PC-9 (cell line): ENCODE results near the gene QPCT. TPM values are rescaled to one million over a fixed set of nuclear protein-coding genes. Genes with fewer than 3 reads are reported as not detected.

Source experiments
- BruUV-seq: library from RNA; stranded (reverse); fragments of 400-500 nt; replicated peaks from 2 replicates; lab custom pipeline; 2021; lab: Mats Ljungman, UMichigan
- CTCF ChIA-PET: fragments of 300-600 bp; sonication (Branson Sonifier 250); formaldehyde crosslinking; loops from one replicate; lab custom pipeline; 2022; ENCODE audit warnings: antibody characterized with exemption; lab: Charles Lee
- POLR2A ChIA-PET: fragments of 300-600 bp; sonication (Branson Sonifier 250); formaldehyde crosslinking; loops from one replicate; lab custom pipeline; 2022; ENCODE audit warnings: antibody characterized with exemption; ENCODE audit not compliant: unreplicated experiment; lab: Charles Lee
- DNase-seq, 2 experiments: peaks; one replicate each; pipeline versions ENCODE4 v3.0.0 to v3.0.0-alpha.2; 2015 to 2022; ENCODE audit warnings: mixed read lengths in 1 of 2
- H2AFZ ChIP-seq: fragments of 200-600 bp; sonication (generic); 2 replicates; pipeline ENCODE4 v1.8.1; 2017; ENCODE audit warnings: antibody characterized with exemption
- H3F3A ChIP-seq: fragments of 200-600 bp; sonication (generic); 2 replicates; pipeline ENCODE4 v1.8.1; 2017; ENCODE audit warnings: antibody characterized with exemption, mild to moderate bottlenecking, low read depth; ENCODE audit not compliant: insufficient read depth
- H3K27ac ChIP-seq: fragments of 200-600 bp; sonication (generic); 2 replicates; pipeline ENCODE4 v1.6.1; 2016; ENCODE audit warnings: mixed run types
- H3K27me3 ChIP-seq: fragments of 200-600 bp; sonication (generic); 2 replicates; pipeline ENCODE4 v1.6.1; 2016; ENCODE audit warnings: low read depth, mixed run types; ENCODE audit not compliant: insufficient read depth
- H3K36me3 ChIP-seq: fragments of 200-600 bp; sonication (generic); 2 replicates; pipeline ENCODE4 v1.6.1; 2016; ENCODE audit warnings: low read depth, mixed run types
- H3K4me1 ChIP-seq: fragments of 200-600 bp; sonication (generic); replicated peaks from 2 replicates; pipeline ENCODE4 v1.6.1; 2016; ENCODE audit warnings: mixed run types; ENCODE audit not compliant: insufficient read depth
- H3K4me2 ChIP-seq: fragments of 200-600 bp; sonication (generic); 2 replicates; pipeline ENCODE4 v1.6.1; 2017; ENCODE audit warnings: mixed run types
- H3K4me3 ChIP-seq: fragments of 200-600 bp; sonication (generic); 2 replicates; pipeline ENCODE4 v1.6.1; 2016; ENCODE audit warnings: mixed run types
- H3K79me2 ChIP-seq: fragments of 200-600 bp; sonication (generic); 2 replicates; pipeline ENCODE4 v1.6.1; 2017; ENCODE audit warnings: low read depth, mixed run types
- H3K9me2 ChIP-seq: fragments of 200-600 bp; sonication (generic); 2 replicates; pipeline ENCODE4 v1.8.1; 2017; ENCODE audit warnings: mild to moderate bottlenecking; ENCODE audit not compliant: insufficient read depth
- H3K9me3 ChIP-seq: fragments of 200-600 bp; sonication (generic); 2 replicates; pipeline ENCODE4 v1.8.1; 2016; ENCODE audit warnings: low read depth; ENCODE audit not compliant: insufficient read depth
- H4K20me1 ChIP-seq: fragments of 200-600 bp; sonication (generic); 2 replicates; pipeline ENCODE4 v1.8.1; 2017; ENCODE audit not compliant: insufficient read depth
- EZH2 ChIP-seq: fragments of 200-600 bp; sonication (generic); IDR thresholded peaks from 2 replicates; pipeline ENCODE4 v1.8.0; 2017; ENCODE audit warnings: antibody characterized with exemption, low read depth
- intact Hi-C: fragments of 100-400 bp; cut with micrococcal nuclease; formaldehyde crosslinking; loops from one replicate; pipeline ENCODE4 v1.10.0; 2022; ENCODE audit not compliant: unreplicated experiment
- total RNA-seq: library from RNA; stranded (reverse); gene quantifications from 2 replicates; pipeline ENCODE4 v1.2.3, GENCODE V29; 2021
- TF ChIP-seq, protein P1 (sequence below): fragments of 200-600 bp; sonication (generic); conservative IDR thresholded peaks from 2 replicates; pipeline ENCODE4 v1.6.1; 2017; ENCODE audit warnings: mixed run types, antibody characterized with exemption, mild to moderate bottlenecking, moderate library complexity

Gene QPCT
- total RNA-seq, 1 experiment from 2014 or later: 3.0 TPM

DNA sequence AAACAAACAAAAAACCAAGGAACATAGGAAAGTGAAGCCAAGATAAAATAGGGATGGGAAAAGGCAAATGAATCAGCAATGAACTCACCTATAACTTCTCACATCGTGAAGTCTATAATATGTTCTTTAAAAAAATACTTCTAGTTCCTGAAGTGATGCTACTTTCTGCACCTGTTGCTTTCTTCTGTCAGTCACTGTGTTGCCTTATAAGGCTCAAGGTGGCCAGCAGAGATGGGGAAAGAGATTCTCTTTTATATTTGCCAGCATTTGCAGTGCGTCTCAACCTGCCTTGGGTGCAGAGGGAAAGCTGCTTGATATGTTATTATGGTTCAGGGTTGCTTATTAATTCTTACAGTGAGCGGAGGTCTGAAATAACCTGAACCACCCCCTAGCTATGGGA, 14.0 kb downstream of the QPCT start:
- DNase-seq: no peak
- Histone ChIP-seq H2AFZ (no peak overlapping the region), H3F3A (no peaks in the 10 kb centered on the region), H3K4me2 (no peak overlapping the region), H4K20me1 (no peaks in the 10 kb centered on the region), H3K9me2 (no peaks in the 10 kb centered on the region), H3K79me2 (no peaks in the 10 kb centered on the region), H3K4me1 (no peaks in the 10 kb centered on the region), H3K4me3 (no peak overlapping the region), H3K36me3 (no peaks in the 10 kb centered on the region), H3K9me3 (no peaks in the 10 kb centered on the region), H3K27me3 (no peaks in the 10 kb centered on the region), H3K27ac (no peak overlapping the region)
- no TSS peak for BruUV-seq
- intact Hi-C loops: no loop called here
- POLR2A ChIA-PET: interaction anchor here (0.7 kb wide), 1 partner anchor 19 kb away, joined by 5 read pairs; no protein-coding TSS in a partner anchor
- CTCF ChIA-PET: no interaction called here
- TF ChIP-seq, protein P1, sequence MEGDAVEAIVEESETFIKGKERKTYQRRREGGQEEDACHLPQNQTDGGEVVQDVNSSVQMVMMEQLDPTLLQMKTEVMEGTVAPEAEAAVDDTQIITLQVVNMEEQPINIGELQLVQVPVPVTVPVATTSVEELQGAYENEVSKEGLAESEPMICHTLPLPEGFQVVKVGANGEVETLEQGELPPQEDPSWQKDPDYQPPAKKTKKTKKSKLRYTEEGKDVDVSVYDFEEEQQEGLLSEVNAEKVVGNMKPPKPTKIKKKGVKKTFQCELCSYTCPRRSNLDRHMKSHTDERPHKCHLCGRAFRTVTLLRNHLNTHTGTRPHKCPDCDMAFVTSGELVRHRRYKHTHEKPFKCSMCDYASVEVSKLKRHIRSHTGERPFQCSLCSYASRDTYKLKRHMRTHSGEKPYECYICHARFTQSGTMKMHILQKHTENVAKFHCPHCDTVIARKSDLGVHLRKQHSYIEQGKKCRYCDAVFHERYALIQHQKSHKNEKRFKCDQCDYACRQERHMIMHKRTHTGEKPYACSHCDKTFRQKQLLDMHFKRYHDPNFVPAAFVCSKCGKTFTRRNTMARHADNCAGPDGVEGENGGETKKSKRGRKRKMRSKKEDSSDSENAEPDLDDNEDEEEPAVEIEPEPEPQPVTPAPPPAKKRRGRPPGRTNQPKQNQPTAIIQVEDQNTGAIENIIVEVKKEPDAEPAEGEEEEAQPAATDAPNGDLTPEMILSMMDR: no peak
- no peak for TF ChIP-seq EZH2

DNA sequence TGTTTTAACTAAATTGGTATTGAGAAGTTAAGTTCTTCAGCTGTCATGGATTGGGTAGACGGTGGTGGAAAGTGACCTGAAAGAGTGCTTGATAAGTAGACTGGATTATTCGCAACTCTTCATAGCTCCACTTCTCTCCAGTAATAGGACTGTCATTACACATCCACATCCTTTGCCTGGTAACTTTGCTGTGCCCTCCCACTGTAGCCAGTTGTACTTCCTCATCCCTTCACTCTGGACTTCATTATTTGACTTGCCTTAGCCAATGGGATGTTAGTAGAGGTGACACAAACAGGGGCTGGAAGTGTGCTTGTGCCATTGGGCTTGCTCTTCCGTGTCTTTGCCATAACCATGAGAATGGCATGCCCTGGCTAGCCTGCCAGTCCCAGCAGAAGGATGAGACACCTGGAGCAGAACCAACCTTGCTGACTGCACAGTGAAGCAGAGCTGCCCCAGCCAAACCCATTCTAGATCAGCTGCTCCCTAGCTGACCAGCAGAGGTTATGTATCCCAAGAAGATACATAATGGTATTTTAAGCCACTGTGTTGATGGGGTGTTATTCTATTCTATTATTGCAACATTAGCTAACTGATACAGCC, 16.9 kb downstream of the QPCT start:
- no peak for DNase-seq
- CTCF ChIA-PET: no interaction called here

DNA sequence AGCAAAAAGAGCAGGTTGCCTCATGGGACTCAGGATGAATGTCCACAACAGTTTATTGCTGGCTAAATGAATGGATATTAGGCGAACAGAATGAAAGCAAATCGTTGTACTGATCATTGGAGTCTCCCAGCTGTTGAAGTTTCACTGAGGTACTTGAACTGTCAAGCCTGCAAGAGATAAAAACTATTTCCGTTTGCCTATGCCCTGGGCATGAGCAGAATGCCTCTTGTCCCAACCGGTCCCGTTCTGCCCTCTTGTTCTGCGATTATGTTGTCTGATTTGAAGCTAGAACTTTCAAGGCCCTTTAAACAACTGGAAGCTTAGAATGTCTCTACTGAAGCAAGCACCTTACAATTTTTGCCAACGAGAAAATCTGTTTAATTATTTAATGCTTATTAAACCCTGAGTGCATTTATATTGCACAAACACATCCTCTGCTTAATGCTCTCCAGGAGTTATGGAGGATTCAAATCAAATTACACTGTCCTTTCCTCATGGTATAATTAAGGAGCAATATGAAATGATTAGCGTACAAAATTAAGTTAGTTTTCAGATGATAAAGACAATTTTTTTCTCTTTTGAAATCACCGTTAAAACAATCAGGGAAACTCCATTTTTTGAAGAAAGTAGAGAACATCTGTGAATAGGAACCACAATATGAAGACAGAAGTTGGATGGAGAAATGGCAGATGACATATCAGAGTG, 17.7 kb downstream of the QPCT start:
- TF ChIP-seq, protein P1: no peak
- TF ChIP-seq EZH2: no peak
- Histone ChIP-seq H3K4me1 (peaks cover 17% of the 10 kb centered on the region), H3K9me2 (no peaks in the 10 kb centered on the region), H3K27me3 (no peaks in the 10 kb centered on the region), H3K27ac (no peak overlapping the region), H2AFZ (no peak overlapping the region), H3K36me3 (no peaks in the 10 kb centered on the region), H3K79me2 (no peaks in the 10 kb centered on the region), H3K9me3 (no peaks in the 10 kb centered on the region), H3K4me2 (no peak overlapping the region), H3K4me3 (no peak overlapping the region), H4K20me1 (no peaks in the 10 kb centered on the region), H3F3A (no peaks in the 10 kb centered on the region)
- intact Hi-C loops: no loop called here
- ChIA-PET POLR2A (interaction anchor here (0.7 kb wide), 1 partner anchor 106 kb away, joined by 3 read pairs; no protein-coding TSS in a partner anchor), CTCF (no interaction called here)
- BruUV-seq: no TSS peak
- DNase-seq: no peak

More for the DNA sequence above, 16.9 kb downstream of the QPCT start:
- no peak overlapping the region for H3K4me3 ChIP-seq
- H3F3A ChIP-seq: no peaks in the 10 kb centered on the region
- no peak for TF ChIP-seq EZH2
- TF ChIP-seq, protein P1: no peak
- H3K27ac ChIP-seq: no peak overlapping the region
- no peaks in the 10 kb centered on the region for H3K27me3 ChIP-seq
- no peaks in the 10 kb centered on the region for H3K36me3 ChIP-seq
- intact Hi-C loops: no loop called here
- no peaks in the 10 kb centered on the region for H3K9me3 ChIP-seq
- no peak overlapping the region for H3K4me2 ChIP-seq
- POLR2A ChIA-PET: no interaction called here
- no peaks in the 10 kb centered on the region for H3K79me2 ChIP-seq
- H4K20me1 ChIP-seq: no peaks in the 10 kb centered on the region
- no peak overlapping the region for H2AFZ ChIP-seq
- H3K4me1 ChIP-seq: peaks cover 13% of the 10 kb centered on the region
- no TSS peak for BruUV-seq
- no peaks in the 10 kb centered on the region for H3K9me2 ChIP-seq
